CD4-positive, alpha-beta T cell treated with Interleukin-1 beta for 1 hour (primary cell): Measurements from ENCODE around the gene RFTN2.
"Not testable (repeated sequence)": the region's sequence is repeated elsewhere in the genome, so short reads cannot be mapped to it uniquely, and the experiment has no call there.

Source experiments
- DNase-seq, 2 donors: peaks; one replicate each; pipeline ENCODE4 v3.0.0-alpha.2; 2020 to 2022

RFTN2 gene

DNA sequence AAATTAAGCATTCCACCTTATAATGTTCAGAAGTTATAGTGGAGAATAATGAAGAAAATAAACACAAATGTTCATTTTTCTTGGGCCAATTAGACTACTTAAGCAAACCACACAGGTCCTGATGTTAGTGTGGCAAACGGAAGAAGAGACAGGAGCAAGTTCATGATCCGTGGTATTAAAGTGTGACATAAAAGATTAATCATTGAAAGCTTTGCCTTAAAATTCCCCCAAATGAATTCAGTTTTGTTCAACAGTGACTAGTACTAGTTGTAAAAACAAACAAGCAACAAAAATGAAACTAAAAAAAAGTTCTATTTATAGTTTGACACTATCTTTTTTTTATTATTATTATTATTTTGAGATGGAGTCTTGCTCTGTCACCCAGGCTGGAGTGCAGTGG is 73.7 kb downstream of the RFTN2 start:
- DNase-seq: no peak

DNA sequence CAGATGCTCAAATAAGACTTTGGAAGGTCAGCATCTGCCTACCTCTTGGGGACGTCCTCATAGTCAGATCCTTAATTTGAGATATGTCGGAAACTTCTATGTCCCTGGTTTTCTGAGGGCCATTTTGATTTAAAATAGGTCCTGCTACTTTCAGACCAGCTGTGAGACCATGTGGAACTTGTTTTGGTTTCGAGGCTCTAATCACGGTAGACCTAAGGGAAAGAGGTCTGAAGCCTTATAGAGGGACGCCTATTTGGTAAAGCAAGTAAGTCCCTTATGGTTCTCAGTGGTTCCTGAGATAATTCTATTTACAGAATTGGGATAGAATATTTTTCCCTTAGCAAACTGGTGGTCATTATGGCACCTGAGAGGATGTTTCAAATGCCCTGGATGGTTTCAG is 75.1 kb downstream of the RFTN2 start:
- DNase-seq: no peak

DNA sequence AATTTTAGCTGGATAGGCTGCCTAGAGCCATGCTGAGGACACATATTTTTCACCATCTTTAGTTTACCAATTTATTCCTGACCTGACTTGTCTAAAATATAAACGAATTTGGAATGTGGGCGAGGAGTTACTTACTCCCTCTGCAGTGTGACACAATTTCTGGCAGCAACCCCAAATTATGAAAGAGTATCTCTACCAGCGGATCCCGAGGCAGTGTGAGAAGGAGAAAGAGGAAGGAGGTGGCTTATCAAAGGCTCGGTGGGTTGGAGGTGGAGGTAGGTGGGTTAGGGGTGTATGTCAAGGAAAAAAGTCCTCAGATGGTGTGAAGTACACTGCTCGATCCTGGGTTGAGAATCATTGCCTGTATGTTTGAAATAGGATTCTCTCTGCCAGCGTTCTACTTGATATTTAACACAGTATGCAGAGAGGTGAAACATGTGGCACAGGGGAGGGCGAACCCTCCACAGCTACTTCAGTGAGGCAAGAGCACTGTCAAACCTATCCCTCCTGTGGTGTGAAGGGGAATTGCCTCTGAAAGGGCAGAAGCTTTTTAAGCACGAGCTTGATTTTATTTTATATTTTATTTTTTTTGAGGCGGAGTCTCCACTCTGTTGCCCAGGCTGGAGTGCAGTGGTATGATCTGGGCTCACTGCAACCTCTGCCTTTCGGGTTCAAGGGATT is 76.0 kb downstream of the RFTN2 start:
- peak; percentile 21 to 30 for DNase-seq

DNA sequence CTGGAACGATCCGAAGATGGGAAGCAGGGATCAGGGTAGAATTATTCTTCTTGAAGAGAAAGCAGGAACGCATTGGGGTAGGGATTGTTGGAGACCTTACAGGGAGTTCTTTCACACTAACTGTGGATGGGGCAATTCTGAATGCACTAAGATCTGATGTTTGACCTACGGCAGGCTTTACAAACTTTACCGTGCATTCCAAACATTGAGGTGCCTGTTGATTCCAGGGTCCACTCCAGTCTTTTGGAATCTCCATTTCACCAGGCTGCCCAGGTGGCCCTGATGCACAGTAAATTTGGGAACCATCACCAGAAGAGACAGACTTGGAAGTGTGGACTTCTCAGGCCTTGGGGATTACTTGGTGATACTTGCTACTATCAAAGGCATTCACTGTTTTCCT is 76.9 kb downstream of the RFTN2 start:
- DNase-seq: no peak

DNA sequence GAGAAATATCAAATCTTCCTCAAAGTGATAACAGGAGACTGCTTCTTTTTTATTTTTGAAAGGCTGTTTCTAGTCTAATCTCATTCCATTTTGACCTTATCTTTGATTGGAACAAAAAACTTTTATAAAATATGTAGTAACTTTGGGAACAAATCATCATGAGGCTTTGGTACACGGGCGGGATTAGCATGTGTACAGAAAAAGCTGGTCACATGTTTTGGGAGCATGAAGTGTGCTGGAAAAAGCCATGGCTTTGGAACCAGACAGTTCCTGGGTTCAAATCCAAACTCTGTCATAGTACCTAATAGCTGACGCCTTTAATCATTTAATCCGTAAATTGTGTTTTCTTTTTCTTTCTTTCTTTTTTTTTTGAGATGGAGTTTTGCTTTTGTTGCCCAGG is 78.2 kb downstream of the RFTN2 start:
- no peak for DNase-seq

DNA sequence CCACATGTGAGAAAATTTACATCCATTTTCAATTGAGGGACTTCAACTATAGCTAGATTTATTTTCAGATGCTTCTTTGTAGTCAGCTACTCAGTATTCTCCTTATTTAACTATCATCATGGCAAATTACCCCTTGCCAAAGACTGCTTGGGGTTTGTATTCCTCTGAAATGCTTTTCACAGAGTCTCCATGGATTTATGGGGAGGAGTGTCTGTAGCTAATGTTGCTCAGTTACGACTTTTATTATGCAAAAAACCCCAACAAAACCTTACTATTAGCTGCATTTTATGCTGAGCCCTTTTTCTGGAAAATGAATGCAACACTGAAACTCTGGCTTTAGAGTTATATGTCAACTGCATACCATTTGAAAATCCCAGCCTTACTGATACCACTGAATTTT is 78.6 kb downstream of the RFTN2 start:
- no peak for DNase-seq

DNA sequence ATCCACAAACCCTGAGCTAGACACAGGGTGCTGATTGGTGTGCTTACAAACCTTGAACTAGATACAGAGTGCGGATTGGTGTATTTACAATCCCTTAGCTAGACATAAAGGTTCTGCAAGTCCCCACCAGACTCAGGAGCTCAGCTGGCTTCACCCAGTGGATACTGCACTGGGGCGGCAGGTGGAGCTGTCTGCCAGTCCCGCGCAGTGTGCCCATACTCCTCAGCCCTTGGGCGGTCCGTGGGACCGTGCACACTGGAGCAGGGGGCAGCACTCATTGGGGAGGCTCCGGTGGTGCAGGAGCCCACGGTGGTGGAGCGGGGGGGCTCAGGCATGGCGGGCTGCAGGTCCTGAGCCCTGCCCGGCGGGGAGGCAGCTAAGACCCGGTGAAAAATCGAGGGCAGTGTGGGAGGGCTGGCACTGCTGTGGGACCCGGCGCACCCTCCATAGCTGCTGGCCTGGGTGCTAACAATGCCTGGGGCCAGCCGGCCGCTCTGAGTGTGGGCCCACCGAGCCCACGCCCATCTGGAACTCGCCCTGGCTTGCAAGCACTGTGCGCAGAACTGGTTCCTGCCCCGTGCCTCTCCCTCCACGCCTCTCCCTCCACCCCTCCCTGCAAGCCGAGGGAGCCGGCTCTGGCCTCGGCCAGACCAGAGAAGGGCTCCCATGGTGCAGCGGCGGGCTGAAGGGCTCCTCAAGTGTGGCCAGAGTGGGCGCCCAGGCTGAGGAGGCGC is 83.9 kb downstream of the RFTN2 start:
- no peak for DNase-seq

DNA sequence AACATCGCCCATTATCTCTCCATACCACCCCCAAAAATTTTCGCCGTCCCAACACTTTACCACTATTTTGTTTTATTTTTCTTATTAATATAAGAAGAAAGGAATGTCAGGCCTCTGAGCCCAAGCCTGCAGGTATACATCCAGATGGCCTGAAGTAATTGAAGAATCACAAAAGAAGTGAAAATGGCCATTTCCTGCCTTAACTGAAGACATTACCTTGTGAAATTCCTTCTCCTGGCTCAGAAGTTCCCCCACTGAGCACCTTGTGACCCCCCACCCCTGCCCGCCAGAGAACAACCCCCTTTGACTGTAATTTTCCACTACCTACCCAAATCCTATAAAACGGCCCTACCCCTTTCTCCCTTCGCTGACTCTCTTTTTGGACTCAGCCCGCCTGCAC is 88.1 kb downstream of the RFTN2 start:
- DNase-seq: not testable (repeated sequence)

DNA sequence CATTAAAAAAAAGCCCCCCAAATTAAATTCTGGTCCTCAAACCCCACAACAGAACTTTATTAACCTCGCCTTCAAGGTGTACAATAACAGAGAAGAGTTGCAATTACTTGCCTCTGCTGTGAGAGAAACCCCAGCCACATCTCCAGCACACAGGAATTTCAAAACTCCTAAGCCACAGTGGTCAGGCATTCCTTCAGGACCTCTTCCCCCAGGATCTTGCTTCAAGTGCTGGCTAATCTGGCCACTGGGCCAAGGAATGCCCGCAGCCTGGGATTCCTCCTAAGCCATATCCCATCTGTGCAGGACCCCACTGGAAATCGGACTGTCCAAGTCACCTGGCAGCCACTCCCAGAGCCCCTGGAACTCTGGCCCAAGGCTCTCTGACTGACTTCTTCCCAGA is 95.2 kb downstream of the RFTN2 start:
- DNase-seq: not testable (repeated sequence)

DNA sequence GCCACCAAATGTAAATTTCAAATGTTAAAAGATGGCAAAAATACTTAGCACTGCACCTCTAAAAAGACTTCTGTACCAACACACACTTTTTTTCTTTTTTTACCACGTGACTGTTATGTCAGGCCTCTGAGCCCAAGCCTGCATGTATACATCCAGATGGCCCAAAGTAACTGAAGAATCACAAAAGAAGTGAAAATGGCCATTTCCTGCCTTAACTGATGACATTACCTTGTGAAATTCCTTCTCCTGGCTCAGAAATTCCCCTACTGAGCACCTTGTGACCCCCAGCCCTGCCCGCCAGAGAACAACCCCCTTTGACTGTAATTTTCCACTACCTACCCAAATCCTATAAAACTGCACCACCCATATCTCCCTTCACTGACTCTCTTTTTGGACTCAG is 97.1 kb downstream of the RFTN2 start:
- not testable (repeated sequence) for DNase-seq

DNA sequence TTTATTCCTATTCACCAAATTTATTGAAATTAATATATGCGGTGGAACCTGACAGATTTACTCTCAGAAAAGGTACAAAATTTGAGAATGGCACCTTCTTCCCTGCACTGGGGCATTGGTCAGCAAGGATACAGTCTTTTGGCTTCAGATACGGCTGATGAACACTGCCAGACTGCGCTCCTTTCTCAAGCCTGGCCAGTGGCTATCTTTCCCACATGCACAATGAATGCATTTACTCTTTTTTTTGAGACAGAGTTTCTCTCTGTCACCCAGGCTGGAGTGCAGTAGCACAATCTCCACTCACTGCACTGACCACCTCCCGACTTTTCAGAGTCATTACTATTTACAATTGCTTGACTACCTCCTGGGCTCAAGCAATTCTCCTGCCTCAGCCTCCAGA is 97.9 kb downstream of the RFTN2 start:
- no peak for DNase-seq

DNA sequence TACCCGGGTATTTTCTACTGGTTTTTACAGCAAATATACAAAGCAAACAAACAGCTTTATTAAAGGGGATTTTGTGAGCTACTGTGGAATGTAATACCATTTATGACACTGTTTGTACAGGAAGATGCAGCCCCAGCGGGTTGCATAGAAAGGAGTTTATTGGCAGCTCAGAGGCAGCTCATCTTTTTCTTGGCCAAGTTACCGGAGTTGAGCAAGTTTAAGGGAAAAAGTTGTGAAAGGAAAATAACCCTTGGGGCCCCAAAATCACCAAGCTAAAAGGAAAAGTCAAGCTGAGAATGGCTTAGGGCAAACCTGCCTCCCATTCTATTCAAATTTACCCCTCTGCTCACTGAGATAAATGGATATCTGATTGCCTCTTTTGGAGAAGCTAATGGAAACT is 98.8 kb downstream of the RFTN2 start:
- DNase-seq: no peak

DNA sequence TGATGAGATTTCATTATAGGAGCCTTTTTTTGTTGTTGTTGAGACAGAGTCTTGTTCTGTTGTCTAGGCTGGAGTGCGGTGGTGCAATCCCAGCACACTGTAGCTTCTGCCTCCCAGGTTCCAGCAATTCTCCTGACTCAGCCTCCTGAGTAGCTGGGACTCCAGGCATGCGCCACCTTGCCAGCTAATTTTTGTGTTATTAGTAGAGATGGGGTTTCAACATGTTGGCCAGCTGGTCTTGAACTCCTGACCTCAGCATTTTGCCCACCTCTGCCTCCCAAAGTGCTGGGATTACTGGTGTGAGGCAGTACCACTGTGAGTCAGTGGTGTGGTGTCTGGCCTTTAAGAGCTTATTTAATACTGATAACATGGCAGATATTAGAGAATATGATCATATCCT is 99.4 kb downstream of the RFTN2 start:
- no peak for DNase-seq

DNA sequence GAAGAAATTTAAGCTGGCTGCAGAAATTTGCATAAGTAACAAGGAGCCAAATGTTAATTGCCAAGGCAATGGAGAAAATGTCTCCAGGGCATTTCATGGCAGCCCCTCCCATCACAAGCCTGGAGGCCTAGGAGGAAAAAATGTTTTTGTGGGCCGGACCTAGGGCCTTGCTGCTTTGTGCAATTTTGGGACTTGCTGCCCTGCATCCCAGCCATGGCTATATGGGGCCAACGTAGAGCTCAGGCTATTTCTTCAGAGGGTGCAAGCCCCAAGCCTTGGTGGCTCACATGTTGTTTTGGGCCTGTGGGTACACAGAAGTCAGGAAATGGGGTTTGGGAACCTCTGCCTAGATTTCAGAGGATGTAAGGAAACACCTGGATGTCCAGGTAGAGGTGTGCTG is 101.8 kb downstream of the RFTN2 start:
- no peak for DNase-seq

DNA sequence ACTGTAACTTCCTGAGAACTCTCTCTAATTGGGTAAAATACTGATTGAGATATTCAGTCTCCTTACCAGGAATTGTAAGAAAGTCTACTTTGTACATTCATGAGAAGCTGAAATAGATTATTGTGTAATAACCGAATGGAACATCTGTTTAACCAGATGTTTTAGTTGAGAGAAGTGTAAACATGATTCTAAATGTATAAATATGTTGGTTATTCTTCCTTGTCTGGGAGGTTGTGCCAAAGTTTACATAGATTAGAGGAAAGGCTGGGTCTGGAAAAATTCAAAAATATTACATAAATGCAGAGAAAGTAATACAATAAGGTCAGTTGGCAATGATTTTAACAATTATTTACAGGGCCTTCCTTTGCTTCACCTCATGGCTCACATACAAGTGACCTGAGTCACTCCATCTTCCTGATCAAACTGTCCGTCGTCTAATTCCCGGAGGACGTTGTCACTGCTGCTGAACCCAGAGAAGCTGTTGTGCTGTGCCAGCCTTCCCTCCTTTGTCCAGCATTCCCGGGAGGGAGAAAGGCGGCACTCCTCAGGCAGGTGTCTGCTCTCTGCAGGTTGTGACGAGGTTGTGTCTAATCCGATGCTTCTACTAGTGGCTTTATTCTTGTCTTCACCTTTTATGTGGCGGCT is 103.6 kb downstream of the RFTN2 start:
- no peak for DNase-seq

DNA sequence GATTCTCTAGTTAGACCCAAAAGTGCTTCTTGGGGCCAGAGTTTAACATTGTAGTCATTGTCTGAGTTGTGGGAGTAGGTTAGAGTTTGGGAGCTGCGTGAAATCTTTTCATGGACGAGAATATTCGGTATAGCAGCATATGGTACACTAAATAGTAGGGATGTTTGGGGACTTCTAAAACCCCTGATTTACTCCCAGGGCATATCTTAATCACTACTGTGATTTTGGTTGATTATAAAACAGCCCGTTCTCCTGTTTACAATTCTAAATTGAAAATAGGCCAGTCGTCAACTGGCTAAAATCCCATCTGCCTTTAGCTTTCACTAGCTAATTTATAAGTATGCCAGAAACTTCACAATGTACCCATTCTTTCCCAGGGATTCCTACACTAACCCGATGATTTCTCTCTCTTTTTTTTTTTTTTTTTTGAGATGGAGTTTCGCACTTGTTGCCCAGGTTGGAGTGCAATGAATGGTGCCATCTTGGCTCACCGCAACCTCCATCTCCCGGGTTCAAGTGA is 115.2 kb downstream of the RFTN2 start:
- no peak for DNase-seq

DNA sequence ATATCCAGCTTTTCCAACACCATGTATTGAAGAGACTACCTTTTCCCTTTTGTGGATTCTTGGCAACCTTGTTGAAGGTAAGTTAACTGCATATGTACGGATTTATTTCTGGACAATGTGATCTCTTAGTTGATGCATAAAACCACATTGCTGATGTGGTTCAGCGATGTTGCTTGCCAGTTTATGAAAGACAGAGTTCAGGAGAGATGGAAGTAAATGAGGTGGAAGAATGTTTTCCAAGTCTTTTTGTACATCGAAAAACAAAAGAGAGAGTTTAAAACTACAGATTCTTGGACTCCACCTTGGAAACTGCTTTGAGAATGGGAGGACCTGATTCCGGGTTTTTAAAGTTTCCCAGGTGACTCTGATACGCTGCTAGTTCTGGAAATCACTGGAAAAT is 115.7 kb downstream of the RFTN2 start:
- DNase-seq: no peak

DNA sequence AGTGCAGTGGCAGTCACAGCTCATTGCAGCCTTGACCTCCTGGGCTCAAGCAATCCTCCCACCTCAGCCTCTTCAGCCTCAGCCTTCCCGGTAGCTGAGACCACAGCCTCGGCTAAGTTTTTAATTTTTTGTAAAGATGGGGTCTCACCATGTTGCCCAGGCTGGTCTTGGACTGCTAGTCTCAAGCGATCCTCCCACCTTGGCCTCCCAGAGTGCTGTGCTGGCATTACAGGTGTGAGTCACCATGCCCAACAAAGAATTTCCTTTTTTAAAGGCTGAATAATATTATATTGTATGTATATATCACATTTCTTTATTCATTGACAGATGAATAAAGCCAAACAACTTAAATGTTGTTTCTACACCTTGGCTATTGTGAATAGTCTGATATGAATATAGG is 117.0 kb downstream of the RFTN2 start:
- DNase-seq: no peak

DNA sequence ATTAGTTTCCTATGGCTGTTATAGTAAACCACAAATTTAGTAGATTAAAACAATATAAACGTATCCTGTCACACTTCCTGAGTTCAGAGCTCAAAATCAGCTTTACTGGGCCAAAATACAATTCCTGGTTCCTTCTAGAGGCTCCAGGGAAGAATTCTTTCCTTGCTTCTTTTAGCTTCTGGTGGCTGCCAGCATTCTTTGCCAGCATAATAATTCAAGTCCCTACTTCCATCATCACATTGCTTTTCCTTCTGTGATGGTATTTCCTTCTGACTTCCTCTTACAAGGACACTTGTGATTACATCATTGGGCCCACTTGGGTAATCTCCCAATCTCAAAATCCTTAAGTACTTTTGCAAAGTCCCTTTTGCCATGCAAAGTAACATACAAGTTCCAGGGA is 118.9 kb downstream of the RFTN2 start:
- no peak for DNase-seq

DNA sequence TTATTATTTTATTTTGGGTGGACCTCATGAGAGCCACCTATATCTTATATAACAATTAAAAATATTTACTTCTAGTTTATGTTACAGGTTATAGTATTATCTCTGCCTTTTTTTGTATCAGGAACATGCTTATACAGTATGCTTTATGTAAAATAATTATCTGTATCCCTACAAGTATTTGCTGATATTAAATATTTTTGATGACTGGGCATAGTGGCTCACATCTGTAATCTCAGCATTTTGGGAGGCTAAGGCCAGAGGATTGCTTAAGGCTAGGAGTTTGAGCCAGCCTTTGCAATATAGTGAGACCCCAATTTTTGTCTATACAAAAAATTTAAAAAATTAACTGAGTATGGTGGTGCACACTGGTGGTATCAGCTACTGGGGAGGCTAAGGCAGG is 119.9 kb downstream of the RFTN2 start:
- DNase-seq: no peak

DNA sequence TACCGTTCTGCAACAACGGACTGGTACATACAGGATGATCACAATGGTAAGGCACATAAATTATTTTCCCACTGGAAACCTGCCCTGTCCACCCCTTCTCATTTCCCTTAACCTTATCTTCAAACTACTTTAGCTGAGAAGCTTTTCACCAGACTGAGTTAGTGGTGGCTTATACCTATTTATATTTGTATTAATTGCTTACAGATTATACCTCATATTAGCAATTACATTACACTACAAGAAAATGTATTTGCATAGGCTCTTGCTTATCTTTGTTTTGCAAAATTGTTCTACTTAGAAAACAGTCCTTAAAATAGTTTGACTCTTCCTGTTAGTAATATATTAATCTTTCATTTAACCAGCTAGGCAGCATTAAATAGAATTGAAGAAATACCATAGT is 124.1 kb downstream of the RFTN2 start:
- not testable (repeated sequence) for DNase-seq

DNA sequence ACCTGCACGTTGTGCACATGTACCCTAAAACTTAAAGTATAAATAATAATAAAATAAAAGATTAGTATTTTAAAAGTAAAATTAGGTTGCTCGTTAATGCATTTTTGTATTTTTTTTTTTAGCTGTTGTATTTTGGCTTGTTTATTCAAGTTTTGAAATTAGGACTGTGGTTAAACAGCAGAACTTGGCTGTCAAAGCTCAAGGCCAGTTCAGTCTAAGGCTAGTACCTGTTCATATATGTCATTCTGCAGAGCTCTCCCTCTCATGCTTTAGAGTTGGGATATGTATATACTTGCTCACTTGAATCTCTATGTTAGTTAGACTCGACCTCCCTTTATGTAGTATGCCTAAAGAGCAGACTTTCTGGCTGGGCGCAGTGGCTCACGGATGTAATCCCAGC is 126.8 kb downstream of the RFTN2 start:
- DNase-seq: no peak

DNA sequence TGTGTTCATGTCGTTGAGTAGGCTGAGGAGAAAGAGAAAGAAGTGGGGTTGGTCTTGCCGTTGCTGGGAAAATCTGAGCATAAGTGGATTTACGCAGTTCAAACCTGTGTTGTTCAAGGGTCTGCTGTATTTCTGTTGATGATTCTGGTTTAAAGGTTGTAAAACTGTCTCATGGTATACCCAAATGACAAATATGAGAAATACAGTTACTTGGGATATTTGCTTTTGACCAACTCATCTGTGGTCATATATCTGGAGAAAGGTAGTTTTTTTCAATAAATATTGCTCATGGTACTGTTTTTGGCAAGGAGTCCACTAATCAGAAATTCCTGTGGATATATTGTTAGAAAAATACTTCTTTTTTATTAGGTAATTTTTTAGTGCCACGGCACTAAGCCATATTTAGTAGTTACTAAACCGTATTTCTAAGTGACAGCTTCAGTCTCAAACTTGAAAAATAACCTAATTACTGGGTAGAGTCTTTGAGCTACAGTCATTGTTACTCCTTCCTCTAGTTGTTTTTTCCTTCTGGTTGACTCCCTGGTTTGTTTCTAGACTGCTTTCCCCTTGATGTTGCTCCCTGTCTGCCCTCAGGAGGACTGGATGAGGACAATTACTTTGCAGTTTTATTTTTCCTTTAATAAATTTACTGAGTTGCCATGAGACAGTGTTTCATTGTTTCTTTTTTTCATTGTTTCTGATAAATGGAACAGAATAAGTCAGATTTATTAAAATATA is 128.1 kb downstream of the RFTN2 start:
- no peak for DNase-seq
